Activated CD8-positive, alpha-beta T cell treated with anti-CD3 and anti-CD28 coated beads for 36 hours (primary cell): ENCODE data around the gene PHF24. TPM values are rescaled to one million over a fixed set of nuclear protein-coding genes. Genes with fewer than 3 reads are reported as not detected.
"Not testable (repeated sequence)": the region's sequence is repeated elsewhere in the genome, so short reads cannot be mapped to it uniquely, and the experiment has no call there.

ENCODE experiments used
- ATAC-seq: fragments of 200-7000 bp; cut with Tn5 transposase; one replicate; pipeline ENCODE4 v1.10.0; 2021; ENCODE audit warnings: mild to moderate bottlenecking, moderate library complexity
- CTCF ChIA-PET: fragments of 350-600 bp; sonication (Branson Sonifier 250); formaldehyde crosslinking; loops from one replicate; lab custom pipeline; 2021; ENCODE audit warnings: antibody characterized with exemption; lab: Charles Lee
- POLR2A ChIA-PET: fragments of 350-600 bp; sonication (Branson Sonifier 250); formaldehyde crosslinking; loops from one replicate; lab custom pipeline; 2021; ENCODE audit warnings: antibody characterized with exemption; lab: Charles Lee
- DNase-seq: peaks from one replicate; pipeline ENCODE4 v3.0.0-alpha.2; 2020
- H3K27ac Mint-ChIP-seq: one replicate; pipeline ENCODE4 v1.8.0; 2021; ENCODE audit warnings: mild to moderate bottlenecking, mixed read lengths
- H3K27me3 Mint-ChIP-seq: one replicate; pipeline ENCODE4 v1.8.0; 2021; ENCODE audit warnings: mixed read lengths
- H3K36me3 Mint-ChIP-seq: one replicate; pipeline ENCODE4 v1.8.0; 2021; ENCODE audit warnings: low read depth, mixed read lengths
- H3K4me1 Mint-ChIP-seq: one replicate; pipeline ENCODE4 v1.8.0; 2021; ENCODE audit warnings: low read depth, mixed read lengths
- H3K4me3 Mint-ChIP-seq: one replicate; pipeline ENCODE4 v1.8.0; 2021; ENCODE audit warnings: mild to moderate bottlenecking, moderate library complexity, mixed read lengths
- H3K9me3 Mint-ChIP-seq: one replicate; pipeline ENCODE4 v1.8.0; 2021; ENCODE audit warnings: mixed read lengths
- CTCF ChIP-seq: fragments of 200-600 bp; IDR thresholded peaks from one replicate; pipeline ENCODE4 v1.8.0; 2022; ENCODE audit warnings: antibody characterized with exemption, mild to moderate bottlenecking
- intact Hi-C: fragments of 100-400 bp; cut with micrococcal nuclease; formaldehyde crosslinking; loops from one replicate; pipeline ENCODE4 v1.10.0; 2022
- total RNA-seq, 2 experiments: library from RNA; stranded (reverse); gene quantifications; one replicate each; pipeline ENCODE4 v1.2.3, GENCODE V29; 2021

Gene PHF24
- total RNA-seq, 2 experiments from 2014 or later, result 0.11 TPM; not detected in 1

- no peak overlapping the region for H3K27ac Mint-ChIP-seq
- no peak overlapping the region for H3K4me3 Mint-ChIP-seq
- peaks cover 15% of the 10 kb centered on the region for H3K9me3 Mint-ChIP-seq
- peaks cover 3% of the 10 kb centered on the region for H3K4me1 Mint-ChIP-seq
- intact Hi-C loops, result no loop called here
- peaks cover 31% of the 10 kb centered on the region for H3K36me3 Mint-ChIP-seq
- DNase-seq (no peak), ATAC-seq (no peak)
- CTCF ChIA-PET, result interaction anchor here (1.4 kb wide), 1 partner anchor 41 kb away, joined by 6 read pairs; no protein-coding TSS in a partner anchor
- no peaks in the 10 kb centered on the region for H3K27me3 Mint-ChIP-seq
- POLR2A ChIA-PET, result interaction anchor here (1.1 kb wide), 1 partner anchor 16 kb away, joined by 3 read pairs; no protein-coding TSS in a partner anchor
- TF ChIP-seq CTCF, result no peak
These were observed 52.4 kb downstream of the PHF24 start for GRCh38 chr9:35010351-35010958.

DNA sequence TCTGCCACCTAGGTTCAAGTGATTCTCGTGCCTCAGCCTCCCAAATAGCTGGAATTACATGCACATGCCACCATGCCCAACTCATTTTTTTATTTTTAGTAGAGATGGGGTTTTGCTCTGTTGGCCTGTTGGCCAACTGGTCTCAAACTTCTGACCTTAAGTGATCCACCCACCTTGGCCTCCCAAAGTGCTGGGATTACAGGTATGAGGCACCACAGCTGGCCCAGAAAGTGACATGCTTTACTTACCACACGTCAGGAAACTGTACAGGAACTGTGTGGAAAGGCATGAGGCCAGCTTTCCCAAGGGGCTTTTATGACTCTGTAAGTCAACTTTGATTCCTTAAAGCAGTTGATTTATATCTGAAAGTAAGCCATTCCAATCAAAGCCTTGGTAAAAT, 56.4 kb downstream of the PHF24 start:
- Mint-ChIP-seq H3K27me3 (no peaks in the 10 kb centered on the region), H3K9me3 (peaks cover 15% of the 10 kb centered on the region), H3K27ac (no peak overlapping the region), H3K36me3 (peaks cover 31% of the 10 kb centered on the region), H3K4me3 (no peak overlapping the region), H3K4me1 (peaks cover 3% of the 10 kb centered on the region)
- DNase-seq (no peak), ATAC-seq (no peak)
- intact Hi-C loops, result no loop called here
- ChIA-PET CTCF (interaction anchor here (0.6 to 1.2 kb wide), 4 partner anchors 11 to 35 kb away, joined by 3 to 9 read pairs (median 4); no protein-coding TSS in a partner anchor), POLR2A (interaction anchor here (0.6 kb wide), 1 partner anchor 15 kb away, joined by 4 read pairs; no protein-coding TSS in a partner anchor)
- no peak for TF ChIP-seq CTCF

- H3K9me3 Mint-ChIP-seq, H3K4me3 Mint-ChIP-seq, H3K4me1 Mint-ChIP-seq, ATAC-seq, POLR2A ChIA-PET, DNase-seq, H3K27me3 Mint-ChIP-seq, intact Hi-C loops, H3K36me3 Mint-ChIP-seq: not testable (repeated sequence)
- H3K27ac Mint-ChIP-seq, result peak overlapping the region; percentile 12
- CTCF ChIA-PET, result interaction anchor here (1.8 kb wide), 1 partner anchor 27 kb away, joined by 4 read pairs; no protein-coding TSS in a partner anchor
These were observed 65.4 kb downstream of the PHF24 start for GRCh38 chr9:35023443-35023842.

GRCh38 chr9:35026671-35027070, 68.6 kb downstream of the PHF24 start:
- Mint-ChIP-seq H3K27ac (no peak overlapping the region), H3K4me1 (peaks cover 4% of the 10 kb centered on the region), H3K27me3 (no peaks in the 10 kb centered on the region), H3K36me3 (peaks cover 6% of the 10 kb centered on the region), H3K9me3 (no peaks in the 10 kb centered on the region), H3K4me3 (no peak overlapping the region)
- TF ChIP-seq CTCF, result no peak
- ChIA-PET POLR2A (interaction anchor here (1.0 kb wide), 1 partner anchor 42 kb away, joined by 3 read pairs; no protein-coding TSS in a partner anchor), CTCF (interaction anchor here (1.2 to 5.0 kb wide), 7 partner anchors 8 to 127 kb away, joined by 3 to 19 read pairs (median 5); no protein-coding TSS in a partner anchor)
- DNase-seq, result no peak
- ATAC-seq, result no peak
- intact Hi-C loops, result no loop called here

DNA sequence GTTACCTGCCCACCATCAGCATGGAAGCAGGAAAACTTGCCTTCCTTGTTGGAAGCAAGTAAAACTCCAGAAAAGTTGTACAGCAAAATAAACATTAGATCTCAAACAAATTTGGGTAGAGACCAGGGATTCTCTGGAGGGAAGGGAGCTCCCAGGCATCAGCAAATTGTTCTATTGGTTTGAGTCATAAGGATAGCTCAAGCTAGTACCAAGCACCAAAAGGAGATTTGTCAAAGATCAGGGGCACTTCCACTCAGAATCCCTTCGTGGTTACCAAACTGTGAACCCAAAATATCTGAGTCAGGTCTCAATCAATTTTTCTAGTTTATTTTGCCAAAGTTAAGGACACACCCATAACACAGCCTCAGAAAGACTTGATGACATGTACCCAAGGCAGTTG, 69.3 kb downstream of the PHF24 start:
- ATAC-seq, result peak; percentile 13
- TF ChIP-seq CTCF, result no peak
- no peak overlapping the region for H3K4me3 Mint-ChIP-seq
- H3K27ac Mint-ChIP-seq, result no peak overlapping the region
- no peaks in the 10 kb centered on the region for H3K9me3 Mint-ChIP-seq
- intact Hi-C loops, result no loop called here
- ChIA-PET CTCF (interaction anchor here (1.1 to 5.0 kb wide), 9 partner anchors 9 to 269 kb away, joined by 3 to 19 read pairs (median 4); no protein-coding TSS in a partner anchor), POLR2A (interaction anchor here (1.0 kb wide), 1 partner anchor 42 kb away, joined by 3 read pairs; no protein-coding TSS in a partner anchor)
- peaks cover 4% of the 10 kb centered on the region for H3K4me1 Mint-ChIP-seq
- no peaks in the 10 kb centered on the region for H3K27me3 Mint-ChIP-seq
- peaks cover 6% of the 10 kb centered on the region for H3K36me3 Mint-ChIP-seq
- DNase-seq, result no peak
